Measurements from ENCODE around the gene ZNF304. TPM values are rescaled to one million over a fixed set of nuclear protein-coding genes. Genes with fewer than 3 reads are reported as not detected.
A peak's percentile ranks its signal among the peaks of the same experiment; 100 is the strongest.
"Not testable (repeated sequence)": the region's sequence is repeated elsewhere in the genome, so short reads cannot be mapped to it uniquely, and the experiment has no call there.

ZNF304 gene
- total RNA-seq, 2 experiments from 2014 or later, result 10.3 to 10.5 TPM

- Mint-ChIP-seq H3K27ac (no peak overlapping the region), H3K36me3 (peaks cover 62% of the 10 kb centered on the region), H3K4me3 (no peak overlapping the region), H3K27me3 (no peaks in the 10 kb centered on the region), H3K9me3 (peaks cover 39% of the 10 kb centered on the region), H3K4me1 (no peaks in the 10 kb centered on the region)
- DNase-seq, result no peak
Measured at GRCh38 chr19:57334191-57334590, 16.9 kb upstream of the ZNF304 start.

DNA sequence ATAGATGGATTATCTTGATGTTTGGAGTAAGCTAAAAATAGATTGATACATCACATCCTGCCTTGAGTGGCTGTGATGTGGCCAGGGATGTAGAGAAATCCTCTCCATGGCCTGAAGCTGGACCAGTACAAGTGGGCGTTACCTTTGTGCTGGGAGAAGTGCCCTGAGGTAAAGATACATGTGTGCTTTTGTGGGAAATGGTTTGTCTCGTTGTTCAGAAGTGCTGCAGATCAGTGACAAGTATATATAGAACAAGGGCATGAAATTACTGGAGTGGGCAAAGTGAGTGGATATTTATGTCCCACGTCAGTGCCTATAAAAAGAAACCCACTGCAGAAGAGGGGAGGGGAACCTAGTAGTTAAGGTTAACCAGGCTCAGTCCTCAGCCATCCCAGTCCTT lies 12.2 kb upstream of the ZNF304 start:
- no peaks in the 10 kb centered on the region for H3K27me3 Mint-ChIP-seq
- peaks cover 23% of the 10 kb centered on the region for H3K36me3 Mint-ChIP-seq
- no peak overlapping the region for H3K27ac Mint-ChIP-seq
- peaks cover 33% of the 10 kb centered on the region for H3K9me3 Mint-ChIP-seq
- H3K4me1 Mint-ChIP-seq, result no peaks in the 10 kb centered on the region
- H3K4me3 Mint-ChIP-seq, result no peak overlapping the region
- no peak for DNase-seq

DNA sequence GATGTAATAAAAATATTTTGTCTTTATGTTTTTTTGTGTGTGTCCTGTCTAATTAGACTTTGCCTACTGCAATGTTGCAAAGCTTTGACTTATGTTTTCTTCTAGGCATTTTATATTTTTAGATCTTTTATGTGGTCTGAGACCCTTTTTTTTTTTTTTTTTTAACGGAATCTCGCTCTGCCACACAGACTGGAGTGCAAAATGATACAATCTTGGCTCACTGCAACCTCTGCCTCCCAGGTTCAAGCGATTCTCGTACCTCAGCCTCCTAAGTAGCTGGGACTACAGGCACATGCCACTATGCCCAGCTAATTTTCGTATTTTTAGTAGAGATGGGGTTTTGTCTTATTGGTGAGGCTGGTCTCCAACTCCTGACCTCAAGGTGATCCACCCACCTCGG lies 8.5 kb upstream of the ZNF304 start:
- DNase-seq, result no peak
- peaks cover 6% of the 10 kb centered on the region for H3K36me3 Mint-ChIP-seq
- no peaks in the 10 kb centered on the region for H3K27me3 Mint-ChIP-seq
- no peak overlapping the region for H3K27ac Mint-ChIP-seq
- no peaks in the 10 kb centered on the region for H3K4me1 Mint-ChIP-seq
- no peak overlapping the region for H3K4me3 Mint-ChIP-seq
- H3K9me3 Mint-ChIP-seq, result peaks cover 16% of the 10 kb centered on the region

GRCh38 chr19:57348136-57348535 lies 2.9 kb upstream of the ZNF304 start:
- H3K4me3 Mint-ChIP-seq, result no peak overlapping the region
- no peak overlapping the region for H3K27ac Mint-ChIP-seq
- no peak for DNase-seq
- H3K36me3 Mint-ChIP-seq, result peaks cover 26% of the 10 kb centered on the region
- peaks cover 18% of the 10 kb centered on the region for H3K4me1 Mint-ChIP-seq
- peaks cover 14% of the 10 kb centered on the region for H3K9me3 Mint-ChIP-seq
- no peaks in the 10 kb centered on the region for H3K27me3 Mint-ChIP-seq

GRCh38 chr19:57351867-57352266 lies 796 bp downstream of the ZNF304 start:
- H3K27ac Mint-ChIP-seq, result peak overlapping the region; percentile 92
- peaks cover 23% of the 10 kb centered on the region for H3K4me1 Mint-ChIP-seq
- peak; percentile 3 for DNase-seq
- H3K4me3 Mint-ChIP-seq, result peak overlapping the region; percentile 87
- no peaks in the 10 kb centered on the region for H3K27me3 Mint-ChIP-seq
- peaks cover 61% of the 10 kb centered on the region for H3K36me3 Mint-ChIP-seq
- peaks cover 42% of the 10 kb centered on the region for H3K9me3 Mint-ChIP-seq

DNA sequence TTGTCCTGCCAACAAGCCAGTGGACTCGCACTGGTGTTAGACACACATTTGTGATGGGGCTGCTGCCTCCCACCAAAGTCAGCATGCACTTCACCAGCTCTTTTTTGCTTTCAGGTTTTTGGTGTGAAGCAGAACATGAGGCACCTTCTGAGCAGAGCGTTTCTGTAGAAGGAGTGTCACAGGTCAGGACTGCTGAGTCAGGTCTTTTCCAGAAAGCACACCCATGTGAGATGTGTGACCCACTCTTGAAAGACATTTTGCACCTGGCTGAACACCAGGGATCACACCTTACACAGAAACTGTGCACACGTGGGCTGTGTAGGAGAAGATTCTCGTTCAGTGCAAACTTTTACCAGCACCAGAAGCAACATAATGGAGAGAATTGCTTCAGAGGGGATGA lies 4.8 kb downstream of the ZNF304 start:
- no peak for DNase-seq
- Mint-ChIP-seq H3K27ac (no peak overlapping the region), H3K9me3 (peaks cover 53% of the 10 kb centered on the region), H3K4me3 (no peak overlapping the region), H3K27me3 (no peaks in the 10 kb centered on the region), H3K4me1 (peaks cover 21% of the 10 kb centered on the region), H3K36me3 (peaks cover 92% of the 10 kb centered on the region)

DNA sequence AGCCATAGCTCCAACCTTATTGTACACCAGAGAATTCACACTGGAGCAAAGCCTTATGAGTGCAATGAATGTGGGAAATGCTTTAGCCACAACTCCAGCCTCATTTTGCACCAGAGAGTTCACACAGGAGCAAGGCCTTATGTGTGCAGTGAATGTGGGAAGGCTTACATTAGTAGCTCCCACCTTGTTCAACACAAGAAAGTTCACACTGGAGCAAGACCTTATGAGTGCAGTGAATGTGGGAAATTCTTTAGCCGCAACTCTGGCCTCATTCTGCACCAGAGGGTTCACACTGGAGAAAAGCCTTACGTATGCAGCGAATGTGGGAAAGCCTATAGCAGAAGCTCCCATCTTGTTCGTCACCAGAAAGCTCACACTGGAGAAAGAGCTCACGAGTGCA lies 6.3 kb downstream of the ZNF304 start:
- Mint-ChIP-seq H3K27me3 (no peaks in the 10 kb centered on the region), H3K4me3 (no peak overlapping the region), H3K27ac (no peak overlapping the region), H3K9me3 (peaks cover 55% of the 10 kb centered on the region), H3K4me1 (peaks cover 12% of the 10 kb centered on the region), H3K36me3 (peaks cover 81% of the 10 kb centered on the region)
- no peak for DNase-seq

- H3K9me3 Mint-ChIP-seq, result peaks cover 48% of the 10 kb centered on the region
- peaks cover 70% of the 10 kb centered on the region for H3K36me3 Mint-ChIP-seq
Measured at GRCh38 chr19:57359300-57359699, 8.2 kb downstream of the ZNF304 start.

DNA sequence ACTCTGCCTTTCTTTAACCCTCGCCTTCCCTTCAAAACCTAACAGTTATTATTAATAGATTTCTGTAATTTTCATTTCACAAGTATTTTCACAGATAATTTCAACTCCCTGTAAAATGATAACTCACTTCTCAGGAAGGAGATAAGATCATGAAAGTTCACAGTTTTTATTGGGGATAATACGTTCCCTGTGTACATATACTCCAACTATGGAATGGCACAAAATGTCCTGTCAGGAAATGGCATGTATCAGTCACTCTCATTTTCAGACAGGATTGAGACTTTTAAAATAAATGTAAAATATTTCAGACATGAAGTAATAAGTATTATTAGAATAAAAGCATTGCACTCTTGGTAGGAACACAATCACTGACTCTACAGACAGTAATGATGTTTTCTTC lies 11.3 kb downstream of the ZNF304 start:
- no peak for DNase-seq
- Mint-ChIP-seq H3K4me1 (peaks cover 10% of the 10 kb centered on the region), H3K27me3 (no peaks in the 10 kb centered on the region), H3K36me3 (peaks cover 58% of the 10 kb centered on the region), H3K27ac (peak overlapping the region; percentile 97), H3K4me3 (peak overlapping the region; percentile 91), H3K9me3 (peaks cover 25% of the 10 kb centered on the region)

More at GRCh38 chr19:57359300-57359699, 8.2 kb downstream of the ZNF304 start:
- no peak overlapping the region for H3K4me3 Mint-ChIP-seq
- H3K4me1 Mint-ChIP-seq, result peaks cover 10% of the 10 kb centered on the region
- no peaks in the 10 kb centered on the region for H3K27me3 Mint-ChIP-seq
- no peak overlapping the region for H3K27ac Mint-ChIP-seq
- DNase-seq, result no peak

- H3K36me3 Mint-ChIP-seq, result peaks cover 55% of the 10 kb centered on the region
- peak within 1 kb of the TSS; percentile 97 for H3K27ac Mint-ChIP-seq
- DNase-seq, result peak; percentile 97
- H3K9me3 Mint-ChIP-seq, result peaks cover 23% of the 10 kb centered on the region
- peak within 1 kb of the TSS; percentile 91 for H3K4me3 Mint-ChIP-seq
- H3K4me1 Mint-ChIP-seq, result peaks cover 10% of the 10 kb centered on the region
- no peaks in the 10 kb centered on the region for H3K27me3 Mint-ChIP-seq
Measured at GRCh38 chr19:57362997-57363687, 12.1 kb downstream of the ZNF304 start, which contains the start of the genes TRAPPC2B and ZNF547. Gene TRAPPC2B, plus strand, starts transcription at chr19:57363551. Its CDS starts 1,283 bp downstream, at chr19:57364834. Gene ZNF547, plus strand, starts transcription at chr19:57363551. Its CDS starts 5,005 bp downstream, at chr19:57368556.

- Mint-ChIP-seq H3K4me1 (peaks cover 10% of the 10 kb centered on the region), H3K9me3 (peaks cover 20% of the 10 kb centered on the region), H3K27ac (peak overlapping the region; percentile 97), H3K27me3 (no peaks in the 10 kb centered on the region), H3K4me3 (peak overlapping the region; percentile 91), H3K36me3 (peaks cover 53% of the 10 kb centered on the region)
- no peak for DNase-seq
Measured at GRCh38 chr19:57363688-57364181, 12.7 kb downstream of the ZNF304 start.

GRCh38 chr19:57366776-57367175 lies 15.7 kb downstream of the ZNF304 start:
- Mint-ChIP-seq H3K27me3 (no peaks in the 10 kb centered on the region), H3K27ac (no peak overlapping the region), H3K4me3 (no peak overlapping the region), H3K9me3 (peaks cover 11% of the 10 kb centered on the region), H3K4me1 (peaks cover 10% of the 10 kb centered on the region), H3K36me3 (peaks cover 58% of the 10 kb centered on the region)
- no peak for DNase-seq

GRCh38 chr19:57374179-57374578 lies 23.1 kb downstream of the ZNF304 start:
- H3K9me3 Mint-ChIP-seq, result peaks cover 41% of the 10 kb centered on the region
- DNase-seq, result no peak
- H3K27me3 Mint-ChIP-seq, result no peaks in the 10 kb centered on the region
- no peak overlapping the region for H3K27ac Mint-ChIP-seq
- no peak overlapping the region for H3K4me3 Mint-ChIP-seq
- H3K4me1 Mint-ChIP-seq, result no peaks in the 10 kb centered on the region
- H3K36me3 Mint-ChIP-seq, result peaks cover 92% of the 10 kb centered on the region

- H3K27ac Mint-ChIP-seq, H3K4me1 Mint-ChIP-seq, H3K27me3 Mint-ChIP-seq, H3K4me3 Mint-ChIP-seq, DNase-seq: not testable (repeated sequence)
- peaks cover 93% of the 10 kb centered on the region for H3K36me3 Mint-ChIP-seq
- peaks cover 44% of the 10 kb centered on the region for H3K9me3 Mint-ChIP-seq
Measured at GRCh38 chr19:57374647-57375046, 23.6 kb downstream of the ZNF304 start.

DNA sequence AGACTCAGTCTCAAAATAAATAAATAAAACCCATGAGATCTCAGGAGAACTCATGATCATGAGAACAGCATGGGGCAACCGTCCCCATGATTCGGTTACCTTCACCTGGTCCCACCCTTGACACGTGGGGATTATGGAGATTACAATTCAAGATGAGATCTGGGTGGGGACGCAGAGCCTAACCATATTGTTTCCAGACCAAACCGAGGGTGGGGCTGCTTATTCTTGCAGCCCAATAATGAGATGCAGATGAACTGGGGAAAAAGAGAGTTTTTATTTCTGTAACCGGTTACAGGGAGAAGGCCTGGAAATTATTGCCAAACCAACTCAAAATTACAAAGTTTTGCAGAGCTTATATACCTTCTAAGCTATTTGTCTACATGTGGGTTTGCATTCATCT lies 25.1 kb downstream of the ZNF304 start:
- no peak for DNase-seq
- H3K4me1 Mint-ChIP-seq, result no peaks in the 10 kb centered on the region
- peaks cover 52% of the 10 kb centered on the region for H3K9me3 Mint-ChIP-seq
- H3K27ac Mint-ChIP-seq, result no peak overlapping the region
- no peak overlapping the region for H3K4me3 Mint-ChIP-seq
- no peaks in the 10 kb centered on the region for H3K27me3 Mint-ChIP-seq
- H3K36me3 Mint-ChIP-seq, result peaks cover 82% of the 10 kb centered on the region
